Pancreas (tissue), 10 donors: Measurements from ENCODE around the gene ATP8A2. TPM values are rescaled to one million over a fixed set of nuclear protein-coding genes. Genes with fewer than 3 reads are reported as not detected.

Source experiments
- ATAC-seq, 4 donors: fragments of 200-7000 bp; cut with Tn5 transposase; one replicate each; pipeline versions ENCODE4 v1.8.0 to v1.9.1; 2020; ENCODE audit warnings: mild to moderate bottlenecking in 4 of 4, moderate library complexity in 4 of 4
- DNase-seq, 6 donors: peaks; one replicate each; pipeline ENCODE4 v3.0.0-alpha.2; 2020
- FAIRE-seq: peaks from 2 replicates; lab custom pipeline; 2012; peaks lifted over from hg19 to GRCh38; lab: Jason Lieb, UNC
- H3K27ac ChIP-seq, 4 donors: fragments of 200-600 bp; sonication (generic); 1 replicate in 3 of 4; 2 replicates in 1 of 4; pipeline versions ENCODE4 v1.5.0 to v1.8.0; 2020
- H3K27me3 ChIP-seq, 4 donors: fragments of 200-600 bp; one replicate each; pipeline ENCODE4 v1.8.0; 2021
- H3K36me3 ChIP-seq, 3 donors: fragments of 200-600 bp; sonication (generic) in 1 of 3; one replicate each; pipeline versions ENCODE4 v1.5.0 to v1.8.0; 2020 to 2021
- H3K4me1 ChIP-seq, 3 donors: fragments of 200-600 bp; one replicate each; pipeline ENCODE4 v1.8.0; 2021
- H3K4me3 ChIP-seq, 4 donors: fragments of 200-600 bp; sonication (generic) in 2 of 4; one replicate each; pipeline versions ENCODE4 v1.5.0 to v1.8.0; 2020 to 2021
- H3K9me3 ChIP-seq, 4 donors: fragments of 200-600 bp; one replicate each; pipeline ENCODE4 v1.8.0; 2021
- WGBS, 2 donors: extraction: QIAGEN DNeasy Blood & Tissue Kit; methylation state at CpG; one replicate each; pipeline ENCODE4 v1.1.7; 2013; 5-methylcytosine and 5-hydroxymethylcytosine counted together
- intact Hi-C, 3 donors: fragments of 100-400 bp; cut with DNase I; formaldehyde crosslinking; loops; one replicate each; pipeline versions ENCODE4 v1.11.1 to v1.14.2; 2022
- polyA plus RNA-seq, 2 donors: library from polyadenylated mRNA; stranded (reverse); fragments of 200-250 nt; gene quantifications; one replicate each; pipeline ENCODE4 v1.2.3, GENCODE V29; 2013
- total RNA-seq, 6 donors: library from RNA; stranded (reverse); fragmentation: NEBNext Ultra II Directional in 4 of 6; extraction: Animal tissue kit (Norgen Biotek cat#: 25700) in 4 of 6; gene quantifications; one replicate each; pipeline versions ENCODE4 v1.2.1 to v1.2.4, GENCODE V29; 2021 to 2023
- TF ChIP-seq, protein P1 (sequence below), 4 donors: fragments of 200-600 bp; sonication (generic) in 3 of 4; IDR thresholded peaks; one replicate each; pipeline versions ENCODE4 v1.5.0 to v1.8.0; 2021; ENCODE audit warnings: antibody characterized with exemption in 4 of 4
- donor health status: healthy with polysubstance abuse.
- donor health status: DM: no; HTN: no; CAD: no; lungs with moderate emphysema.
- donor health status: DM: no; HTN: no; CAD: no.
- donor health status: control.
- donor health status: control.
- donor health status: Bipolar disorder and iron deficiency.
- donor health status: DM: yes; HTN: yes; CAD: no.
- donor health status: DM: no; HTN: no; CAD: no.
- donor health status: DM: no; HTN: no; CAD: no.
- donor health status: DM: yes; HTN: yes; CAD: no.

The ATP8A2 gene
- total and polyA plus RNA-seq, 8 donors, result 0.04 to 0.28 (median 0.14) TPM

DNA sequence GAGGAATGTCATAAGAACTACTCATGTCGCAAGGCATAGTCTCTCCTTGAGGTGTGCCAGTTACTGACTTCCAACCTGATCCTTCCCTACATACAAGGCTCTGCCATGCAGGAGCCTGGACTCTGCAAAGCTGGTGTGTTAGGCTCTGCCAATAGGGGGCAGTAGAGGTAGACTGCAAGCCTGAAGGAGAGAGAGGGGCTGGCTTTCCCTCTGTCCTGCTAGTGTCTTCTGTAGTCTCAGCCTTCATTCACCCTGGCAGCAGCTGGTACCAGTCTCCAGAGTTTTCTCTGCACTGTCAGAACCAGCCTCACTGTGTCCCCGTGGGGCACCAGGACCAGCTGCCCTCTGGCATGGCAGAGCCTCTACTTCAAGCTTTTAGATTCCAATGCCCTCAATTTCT is 665.5 kb downstream of the ATP8A2 start:
- no peak overlapping the region for H3K27ac ChIP-seq
- H3K27me3 ChIP-seq, result no peaks in the 10 kb centered on the region
- TF ChIP-seq, protein P1, sequence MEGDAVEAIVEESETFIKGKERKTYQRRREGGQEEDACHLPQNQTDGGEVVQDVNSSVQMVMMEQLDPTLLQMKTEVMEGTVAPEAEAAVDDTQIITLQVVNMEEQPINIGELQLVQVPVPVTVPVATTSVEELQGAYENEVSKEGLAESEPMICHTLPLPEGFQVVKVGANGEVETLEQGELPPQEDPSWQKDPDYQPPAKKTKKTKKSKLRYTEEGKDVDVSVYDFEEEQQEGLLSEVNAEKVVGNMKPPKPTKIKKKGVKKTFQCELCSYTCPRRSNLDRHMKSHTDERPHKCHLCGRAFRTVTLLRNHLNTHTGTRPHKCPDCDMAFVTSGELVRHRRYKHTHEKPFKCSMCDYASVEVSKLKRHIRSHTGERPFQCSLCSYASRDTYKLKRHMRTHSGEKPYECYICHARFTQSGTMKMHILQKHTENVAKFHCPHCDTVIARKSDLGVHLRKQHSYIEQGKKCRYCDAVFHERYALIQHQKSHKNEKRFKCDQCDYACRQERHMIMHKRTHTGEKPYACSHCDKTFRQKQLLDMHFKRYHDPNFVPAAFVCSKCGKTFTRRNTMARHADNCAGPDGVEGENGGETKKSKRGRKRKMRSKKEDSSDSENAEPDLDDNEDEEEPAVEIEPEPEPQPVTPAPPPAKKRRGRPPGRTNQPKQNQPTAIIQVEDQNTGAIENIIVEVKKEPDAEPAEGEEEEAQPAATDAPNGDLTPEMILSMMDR (IDR thresholded peaks at IDR 0.05), result no peak
- H3K36me3 ChIP-seq, result no peaks in the 10 kb centered on the region
- no peaks in the 10 kb centered on the region for H3K4me1 ChIP-seq
- FAIRE-seq, result no peak
- H3K9me3 ChIP-seq, result no peaks in the 10 kb centered on the region
- ATAC-seq, result no peak
- H3K4me3 ChIP-seq, result no peak overlapping the region
- intact Hi-C loops, result no loop called here
- DNase-seq, result no peak
- 49 to 59% methylated on average over 2 of the region's 2 CpGs for WGBS, 2 donors

DNA sequence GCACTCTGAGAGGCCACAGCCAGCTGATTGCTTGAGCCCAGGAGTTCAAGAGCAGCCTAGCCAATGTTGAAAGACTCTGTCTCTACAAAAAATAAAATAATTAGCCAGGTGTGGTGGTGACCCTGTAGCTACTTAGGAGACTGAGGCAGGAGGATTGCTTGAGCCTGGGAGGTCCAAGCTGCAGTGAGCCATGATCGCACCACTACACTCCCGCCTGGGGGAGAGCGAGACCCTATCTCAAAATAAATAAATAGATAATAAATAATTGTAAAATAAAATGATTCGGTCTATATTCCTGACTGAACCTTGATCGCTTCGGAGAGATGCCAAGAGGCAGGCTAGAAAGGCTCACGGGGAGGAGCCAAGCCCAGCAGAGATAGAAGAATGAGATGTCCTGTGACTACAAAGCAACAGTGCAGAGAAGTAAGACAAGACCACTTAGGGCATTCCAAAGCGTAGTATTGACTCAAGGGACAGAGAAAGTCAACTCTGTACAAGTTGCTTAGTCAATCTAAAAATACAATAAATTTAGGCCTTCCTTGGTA is 667.2 kb downstream of the ATP8A2 start:
- no peak for ATAC-seq
- 85 to 95% methylated on average over 8 of the region's 8 CpGs for WGBS, 2 donors
- no peaks in the 10 kb centered on the region for H3K36me3 ChIP-seq
- H3K9me3 ChIP-seq, result no peaks in the 10 kb centered on the region
- no peak overlapping the region for H3K4me3 ChIP-seq
- no peak for FAIRE-seq
- intact Hi-C loops, result no loop called here
- no peak overlapping the region for H3K27ac ChIP-seq
- TF ChIP-seq, protein P1 (IDR thresholded peaks at IDR 0.05), result no peak
- no peaks in the 10 kb centered on the region for H3K4me1 ChIP-seq
- DNase-seq, result no peak
- no peaks in the 10 kb centered on the region for H3K27me3 ChIP-seq

DNA sequence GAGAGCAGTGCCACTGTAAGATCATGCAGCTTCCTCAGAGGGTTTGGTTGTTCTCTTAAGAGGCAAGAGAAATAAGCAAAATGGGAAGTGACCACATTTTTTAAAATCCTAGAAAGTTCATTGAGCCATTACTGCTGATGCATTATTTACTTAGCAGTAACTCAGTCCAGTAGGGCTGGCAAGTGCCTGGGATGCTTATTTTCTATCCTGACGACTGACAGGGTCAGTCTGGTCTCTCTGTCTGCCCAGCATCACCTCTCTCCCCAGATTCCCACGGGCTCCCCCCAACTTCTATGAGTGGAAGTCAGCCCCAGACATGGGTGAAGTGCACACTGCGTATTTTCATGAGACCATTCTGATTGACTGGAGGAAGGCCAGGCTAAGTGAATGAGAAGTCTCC is 669.7 kb downstream of the ATP8A2 start:
- no peaks in the 10 kb centered on the region for H3K9me3 ChIP-seq
- DNase-seq (no peak), ATAC-seq (no peak), FAIRE-seq (no peak)
- H3K27ac ChIP-seq, result no peak overlapping the region
- WGBS, 2 donors, result 59 to 70% methylated on average over 3 of the region's 3 CpGs
- intact Hi-C loops, result no loop called here
- no peaks in the 10 kb centered on the region for H3K27me3 ChIP-seq
- H3K4me1 ChIP-seq, result no peaks in the 10 kb centered on the region
- no peak overlapping the region for H3K4me3 ChIP-seq
- no peaks in the 10 kb centered on the region for H3K36me3 ChIP-seq
- TF ChIP-seq, protein P1 (IDR thresholded peaks at IDR 0.05), result no peak

DNA sequence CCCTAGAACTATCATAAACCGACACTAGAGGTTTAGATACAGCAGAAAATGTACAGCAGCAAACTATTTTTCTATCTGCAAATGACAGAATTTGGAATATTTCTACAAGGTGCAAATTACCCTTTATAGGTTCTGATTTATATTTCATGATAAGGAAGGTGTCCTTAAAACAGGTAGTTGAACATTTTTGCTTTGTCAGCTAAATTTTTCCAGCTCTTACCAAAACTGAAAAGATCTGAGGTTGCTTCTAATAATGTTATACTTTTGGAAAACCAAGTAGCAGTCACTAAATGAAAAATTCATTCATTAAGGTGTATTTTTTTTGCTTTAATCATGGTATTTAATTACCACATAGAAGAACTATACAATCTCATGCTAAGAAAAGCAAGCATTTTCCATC is 671.0 kb downstream of the ATP8A2 start:
- no peak overlapping the region for H3K4me3 ChIP-seq
- H3K4me1 ChIP-seq, result no peaks in the 10 kb centered on the region
- TF ChIP-seq, protein P1 (IDR thresholded peaks at IDR 0.05), result no peak
- no peaks in the 10 kb centered on the region for H3K27me3 ChIP-seq
- FAIRE-seq (no peak), ATAC-seq (no peak), DNase-seq (no peak)
- H3K27ac ChIP-seq, result no peak overlapping the region
- WGBS, 2 donors, result 74 to 88% methylated on average over 1 of the region's 1 CpG
- no peaks in the 10 kb centered on the region for H3K36me3 ChIP-seq
- no peaks in the 10 kb centered on the region for H3K9me3 ChIP-seq
- intact Hi-C loops, result no loop called here

- H3K36me3 ChIP-seq, result no peaks in the 10 kb centered on the region
- ATAC-seq (no peak), DNase-seq (no peak), FAIRE-seq (no peak)
- intact Hi-C loops, result no loop called here
- H3K9me3 ChIP-seq, result no peaks in the 10 kb centered on the region
- TF ChIP-seq, protein P1 (IDR thresholded peaks at IDR 0.05), result no peak
- no peaks in the 10 kb centered on the region for H3K4me1 ChIP-seq
- no peak overlapping the region for H3K27ac ChIP-seq
- WGBS, 2 donors, result 70 to 92% methylated on average over 2 of the region's 2 CpGs
- peaks cover 0 to 2% (median 0%) of the 10 kb centered on the region in 4 donors for H3K27me3 ChIP-seq
- no peak overlapping the region for H3K4me3 ChIP-seq
Observed at GRCh38 chr13:26045142-26045541, 673.4 kb downstream of the ATP8A2 start.
